HCT116 (cell line): ENCODE measurements around the gene CHMP1B.

Source experiments
- EZH2 ChIP-seq: fragments of 200-600 bp; sonication (generic); IDR thresholded peaks from 2 replicates; pipeline ENCODE4 v1.6.1; 2017; ENCODE audit warnings: antibody characterized with exemption, mixed run types
- EZH2phosphoT487 ChIP-seq: fragments of 200-600 bp; IDR thresholded peaks from 2 replicates; pipeline ENCODE4 v1.6.1; 2018; ENCODE audit warnings: antibody characterized with exemption, borderline replicate concordance
- JUND ChIP-seq: IDR thresholded peaks from 2 replicates; pipeline ENCODE4 v1.6.1; 2012
- MAX ChIP-seq: IDR thresholded peaks from 2 replicates; pipeline ENCODE4 v1.6.1; 2012
- POLR2A ChIP-seq: IDR thresholded peaks from 2 replicates; pipeline ENCODE4 v1.7.0; 2011; ENCODE audit warnings: borderline replicate concordance; ENCODE audit not compliant: insufficient read depth, insufficient read length; ENCODE audit errors: extremely low read depth
- POLR2AphosphoS5 ChIP-seq: IDR thresholded peaks from 2 replicates; pipeline ENCODE4 v1.6.1; 2011; ENCODE audit warnings: mild to moderate bottlenecking, low read depth, low read length, moderate library complexity
- SIN3A ChIP-seq: IDR thresholded peaks from 2 replicates; pipeline ENCODE4 v1.6.1; 2012; ENCODE audit warnings: low read depth
- SRF ChIP-seq: IDR thresholded peaks from 2 replicates; pipeline ENCODE4 v1.6.1; 2012; ENCODE audit warnings: low read depth
- ZBTB33 ChIP-seq: IDR thresholded peaks from 2 replicates; pipeline ENCODE4 v1.6.1; 2011; ENCODE audit warnings: mild to moderate bottlenecking, low read length, moderate library complexity; ENCODE audit not compliant: insufficient replicate concordance; ENCODE audit errors: extremely low read depth
- TF ChIP-seq, protein P1 (sequence below), 3 experiments: fragments of 200-600 bp in 1 of 3; sonication (generic) in 1 of 3; IDR thresholded peaks in 2 of 3; conservative IDR thresholded peaks in 1 of 3; 2 replicates each; pipeline ENCODE4 v1.5.1; 2012 to 2017; ENCODE audit warnings: low read depth in 2 of 3, low read length in 2 of 3, antibody characterized with exemption in 1 of 3, borderline replicate concordance in 1 of 3, control low read depth in 1 of 3, mild to moderate bottlenecking in 1 of 3, mixed read lengths in 1 of 3, mixed run types in 1 of 3, moderate library complexity in 1 of 3; ENCODE audit not compliant: insufficient read depth in 1 of 3
- TF ChIP-seq, protein P2 (sequence below): IDR thresholded peaks from 2 replicates; pipeline ENCODE4 v1.6.1; 2012; ENCODE audit warnings: low read depth

- TF ChIP-seq POLR2A (no peak), EZH2phosphoT487 (no peak), ZBTB33 (no peak), EZH2 (no peak), SIN3A (no peak), POLR2AphosphoS5 (no peak), JUND (no peak), MAX (no peak), SRF (no peak)
- TF ChIP-seq, protein P1, sequence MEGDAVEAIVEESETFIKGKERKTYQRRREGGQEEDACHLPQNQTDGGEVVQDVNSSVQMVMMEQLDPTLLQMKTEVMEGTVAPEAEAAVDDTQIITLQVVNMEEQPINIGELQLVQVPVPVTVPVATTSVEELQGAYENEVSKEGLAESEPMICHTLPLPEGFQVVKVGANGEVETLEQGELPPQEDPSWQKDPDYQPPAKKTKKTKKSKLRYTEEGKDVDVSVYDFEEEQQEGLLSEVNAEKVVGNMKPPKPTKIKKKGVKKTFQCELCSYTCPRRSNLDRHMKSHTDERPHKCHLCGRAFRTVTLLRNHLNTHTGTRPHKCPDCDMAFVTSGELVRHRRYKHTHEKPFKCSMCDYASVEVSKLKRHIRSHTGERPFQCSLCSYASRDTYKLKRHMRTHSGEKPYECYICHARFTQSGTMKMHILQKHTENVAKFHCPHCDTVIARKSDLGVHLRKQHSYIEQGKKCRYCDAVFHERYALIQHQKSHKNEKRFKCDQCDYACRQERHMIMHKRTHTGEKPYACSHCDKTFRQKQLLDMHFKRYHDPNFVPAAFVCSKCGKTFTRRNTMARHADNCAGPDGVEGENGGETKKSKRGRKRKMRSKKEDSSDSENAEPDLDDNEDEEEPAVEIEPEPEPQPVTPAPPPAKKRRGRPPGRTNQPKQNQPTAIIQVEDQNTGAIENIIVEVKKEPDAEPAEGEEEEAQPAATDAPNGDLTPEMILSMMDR (IDR thresholded peaks at IDR 0.05 in 2 of 3, conservative IDR thresholded peaks at IDR 0.05 in 1 of 3; ENCODE audit: borderline replicate concordance in 1 of 3, insufficient read depth in 1 of 3, low read depth in 2 of 3, low read length in 2 of 3), result no peak
- TF ChIP-seq, protein P2, sequence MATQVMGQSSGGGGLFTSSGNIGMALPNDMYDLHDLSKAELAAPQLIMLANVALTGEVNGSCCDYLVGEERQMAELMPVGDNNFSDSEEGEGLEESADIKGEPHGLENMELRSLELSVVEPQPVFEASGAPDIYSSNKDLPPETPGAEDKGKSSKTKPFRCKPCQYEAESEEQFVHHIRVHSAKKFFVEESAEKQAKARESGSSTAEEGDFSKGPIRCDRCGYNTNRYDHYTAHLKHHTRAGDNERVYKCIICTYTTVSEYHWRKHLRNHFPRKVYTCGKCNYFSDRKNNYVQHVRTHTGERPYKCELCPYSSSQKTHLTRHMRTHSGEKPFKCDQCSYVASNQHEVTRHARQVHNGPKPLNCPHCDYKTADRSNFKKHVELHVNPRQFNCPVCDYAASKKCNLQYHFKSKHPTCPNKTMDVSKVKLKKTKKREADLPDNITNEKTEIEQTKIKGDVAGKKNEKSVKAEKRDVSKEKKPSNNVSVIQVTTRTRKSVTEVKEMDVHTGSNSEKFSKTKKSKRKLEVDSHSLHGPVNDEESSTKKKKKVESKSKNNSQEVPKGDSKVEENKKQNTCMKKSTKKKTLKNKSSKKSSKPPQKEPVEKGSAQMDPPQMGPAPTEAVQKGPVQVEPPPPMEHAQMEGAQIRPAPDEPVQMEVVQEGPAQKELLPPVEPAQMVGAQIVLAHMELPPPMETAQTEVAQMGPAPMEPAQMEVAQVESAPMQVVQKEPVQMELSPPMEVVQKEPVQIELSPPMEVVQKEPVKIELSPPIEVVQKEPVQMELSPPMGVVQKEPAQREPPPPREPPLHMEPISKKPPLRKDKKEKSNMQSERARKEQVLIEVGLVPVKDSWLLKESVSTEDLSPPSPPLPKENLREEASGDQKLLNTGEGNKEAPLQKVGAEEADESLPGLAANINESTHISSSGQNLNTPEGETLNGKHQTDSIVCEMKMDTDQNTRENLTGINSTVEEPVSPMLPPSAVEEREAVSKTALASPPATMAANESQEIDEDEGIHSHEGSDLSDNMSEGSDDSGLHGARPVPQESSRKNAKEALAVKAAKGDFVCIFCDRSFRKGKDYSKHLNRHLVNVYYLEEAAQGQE, result no peak
Observed at GRCh38 chr18:11888726-11889125, 37.5 kb downstream of the CHMP1B start.
